Endodermal cell (in vitro differentiated cells): ENCODE data around the gene OR51M1. TPM values are rescaled to one million over a fixed set of nuclear protein-coding genes. Genes with fewer than 3 reads are reported as not detected.
"Not testable (repeated sequence)": the region's sequence is repeated elsewhere in the genome, so short reads cannot be mapped to it uniquely, and the experiment has no call there.

Experiments used
- DNase-seq: peaks from one replicate; pipeline ENCODE4 v3.0.0-alpha.2; 2017
- H3K27ac ChIP-seq: 2 replicates; pipeline ENCODE4 v1.5.1; 2013; ENCODE audit warnings: mild to moderate bottlenecking, low read depth, low read length, moderate library complexity
- H3K27me3 ChIP-seq: 2 replicates; pipeline ENCODE4 v1.6.1; 2013; ENCODE audit warnings: mild to moderate bottlenecking, low read length, moderate library complexity; ENCODE audit not compliant: insufficient read depth, control insufficient read depth, poor library complexity, severe bottlenecking
- H3K36me3 ChIP-seq: 2 replicates; pipeline ENCODE4 v1.7.0; 2013; ENCODE audit warnings: mild to moderate bottlenecking, low read length, moderate library complexity; ENCODE audit not compliant: control insufficient read depth, insufficient read depth
- H3K4me1 ChIP-seq: one replicate; pipeline ENCODE4 v1.7.0; 2013; ENCODE audit warnings: low read length; ENCODE audit not compliant: control insufficient read depth, insufficient read depth
- H3K4me3 ChIP-seq: 2 replicates; pipeline ENCODE4 v1.5.1; 2013; ENCODE audit warnings: mild to moderate bottlenecking, low read length, moderate library complexity
- H3K9ac ChIP-seq: 2 replicates; pipeline ENCODE4 v1.6.1; 2013; ENCODE audit warnings: mild to moderate bottlenecking, low read length, moderate library complexity; ENCODE audit not compliant: poor library complexity, severe bottlenecking; ENCODE audit errors: extremely low read depth
- H3K9me3 ChIP-seq: 2 replicates; pipeline ENCODE4 v1.6.1; 2013; ENCODE audit warnings: mild to moderate bottlenecking, low read length, moderate library complexity; ENCODE audit not compliant: control insufficient read depth
- H3K27ac Mint-ChIP-seq: 2 replicates; pipeline ENCODE4 v1.8.0; 2020; ENCODE audit warnings: mixed read lengths
- H3K27me3 Mint-ChIP-seq: 2 replicates; pipeline ENCODE4 v1.8.0; 2021; ENCODE audit warnings: mild to moderate bottlenecking, mixed read lengths; ENCODE audit not compliant: insufficient read depth
- H3K36me3 Mint-ChIP-seq: 2 replicates; pipeline ENCODE4 v1.8.0; 2020; ENCODE audit warnings: low read depth, mixed read lengths
- H3K4me1 Mint-ChIP-seq: 2 replicates; pipeline ENCODE4 v1.8.0; 2020; ENCODE audit warnings: mixed read lengths
- H3K4me3 Mint-ChIP-seq: 2 replicates; pipeline ENCODE4 v1.8.0; 2020; ENCODE audit warnings: mild to moderate bottlenecking, moderate library complexity, mixed read lengths
- H3K9me3 Mint-ChIP-seq: 2 replicates; pipeline ENCODE4 v1.8.0; 2020; ENCODE audit warnings: mild to moderate bottlenecking, mixed read lengths
- WGBS, 2 experiments: methylation state at CpG; one replicate each; pipeline versions ENCODE4 v1.1.5 to v1.1.7; 2013; ENCODE audit warnings: missing lambda C conversion rate in 2 of 2, mixed read lengths in 1 of 2; ENCODE audit not compliant: insufficient coverage in 1 of 2, insufficient read length in 1 of 2; 5-methylcytosine and 5-hydroxymethylcytosine counted together
- total RNA-seq, 2 donors: library from RNA; stranded (reverse); fragmentation: NEBNext Ultra II Directional in 1 of 2; extraction: Animal tissue kit (Norgen Biotek cat#: 25700) in 1 of 2; gene quantifications; 2 replicates in 1 of 2; 3 replicates in 1 of 2; pipeline ENCODE4 v1.2.1, GENCODE V29; 2021
- TF ChIP-seq, protein P1 (sequence below): fragments of 200-600 bp; sonication (generic); conservative IDR thresholded peaks from 2 replicates; pipeline ENCODE4 v1.5.0; 2021; ENCODE audit warnings: antibody characterized with exemption, mild to moderate bottlenecking

OR51M1 gene
- total RNA-seq, 2 donors from 2014 or later: 0.55 to 1.1 TPM

- H3K4me1 Mint-ChIP-seq: peaks cover 32% of the 10 kb centered on the region
- H3K27ac ChIP-seq: no peak overlapping the region
- H3K9me3 Mint-ChIP-seq: no peaks in the 10 kb centered on the region
- no peak overlapping the region for H3K4me3 Mint-ChIP-seq
- no peak overlapping the region for H3K27ac Mint-ChIP-seq
- no peak overlapping the region for H3K4me3 ChIP-seq
- 33 to 50% methylated on average over 1 to 3 of the region's 3 CpGs for WGBS, 2 experiments
- no peaks in the 10 kb centered on the region for H3K9me3 ChIP-seq
- TF ChIP-seq, protein P1, sequence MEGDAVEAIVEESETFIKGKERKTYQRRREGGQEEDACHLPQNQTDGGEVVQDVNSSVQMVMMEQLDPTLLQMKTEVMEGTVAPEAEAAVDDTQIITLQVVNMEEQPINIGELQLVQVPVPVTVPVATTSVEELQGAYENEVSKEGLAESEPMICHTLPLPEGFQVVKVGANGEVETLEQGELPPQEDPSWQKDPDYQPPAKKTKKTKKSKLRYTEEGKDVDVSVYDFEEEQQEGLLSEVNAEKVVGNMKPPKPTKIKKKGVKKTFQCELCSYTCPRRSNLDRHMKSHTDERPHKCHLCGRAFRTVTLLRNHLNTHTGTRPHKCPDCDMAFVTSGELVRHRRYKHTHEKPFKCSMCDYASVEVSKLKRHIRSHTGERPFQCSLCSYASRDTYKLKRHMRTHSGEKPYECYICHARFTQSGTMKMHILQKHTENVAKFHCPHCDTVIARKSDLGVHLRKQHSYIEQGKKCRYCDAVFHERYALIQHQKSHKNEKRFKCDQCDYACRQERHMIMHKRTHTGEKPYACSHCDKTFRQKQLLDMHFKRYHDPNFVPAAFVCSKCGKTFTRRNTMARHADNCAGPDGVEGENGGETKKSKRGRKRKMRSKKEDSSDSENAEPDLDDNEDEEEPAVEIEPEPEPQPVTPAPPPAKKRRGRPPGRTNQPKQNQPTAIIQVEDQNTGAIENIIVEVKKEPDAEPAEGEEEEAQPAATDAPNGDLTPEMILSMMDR: no peak
- no peaks in the 10 kb centered on the region for H3K36me3 ChIP-seq
- no peak overlapping the region for H3K9ac ChIP-seq
- no peaks in the 10 kb centered on the region for H3K27me3 Mint-ChIP-seq
- no peak for DNase-seq
- H3K36me3 Mint-ChIP-seq: no peaks in the 10 kb centered on the region
- H3K27me3 ChIP-seq: no peaks in the 10 kb centered on the region
- peaks cover 7% of the 10 kb centered on the region for H3K4me1 ChIP-seq
Observed at GRCh38 chr11:5348551-5349194, 34.9 kb upstream of the OR51M1 start.

DNA sequence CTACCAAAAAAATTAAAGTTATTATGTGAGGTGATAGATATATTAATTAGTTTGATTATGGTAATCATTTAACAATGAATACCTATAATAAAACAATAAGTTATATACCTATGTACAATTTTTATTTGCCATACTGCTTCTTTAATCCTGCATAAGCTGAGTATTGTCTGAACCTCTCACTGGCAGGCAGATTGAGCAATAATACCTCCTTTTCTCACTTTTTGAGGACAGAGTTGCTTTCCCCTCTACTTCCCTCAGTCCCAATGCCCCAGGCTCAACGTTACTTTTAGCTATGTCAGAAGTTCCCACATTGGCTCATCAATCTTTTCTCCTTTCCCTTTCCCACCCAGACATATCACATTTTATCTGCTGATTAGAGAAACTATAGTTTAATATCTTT lies 34.1 kb upstream of the OR51M1 start:
- no peak overlapping the region for H3K9ac ChIP-seq
- 74% methylated on average over 1 of the region's 1 CpG; no CpG with 5 or more reads in 1 of the 2 experiments for WGBS, 2 experiments
- H3K27me3 ChIP-seq: no peaks in the 10 kb centered on the region
- H3K27ac Mint-ChIP-seq: no peak overlapping the region
- peaks cover 24% of the 10 kb centered on the region for H3K4me1 Mint-ChIP-seq
- H3K9me3 Mint-ChIP-seq: no peaks in the 10 kb centered on the region
- no peaks in the 10 kb centered on the region for H3K36me3 Mint-ChIP-seq
- no peak overlapping the region for H3K4me3 ChIP-seq
- H3K9me3 ChIP-seq: no peaks in the 10 kb centered on the region
- H3K4me3 Mint-ChIP-seq: no peak overlapping the region
- no peak for DNase-seq
- H3K27me3 Mint-ChIP-seq: no peaks in the 10 kb centered on the region
- H3K4me1 ChIP-seq: peaks cover 3% of the 10 kb centered on the region
- TF ChIP-seq, protein P1: no peak
- no peaks in the 10 kb centered on the region for H3K36me3 ChIP-seq
- no peak overlapping the region for H3K27ac ChIP-seq

GRCh38 chr11:5351208-5351607 lies 32.4 kb upstream of the OR51M1 start, which contains the start of gene OR51B6:
OR51B6 (plus strand) TSS chr11:5351508; CDS start chr11:5351508, 0 bp downstream.
- Mint-ChIP-seq H3K27me3 (no peaks in the 10 kb centered on the region), H3K36me3 (no peaks in the 10 kb centered on the region), H3K27ac (no peak within 1 kb of the TSS), H3K4me1 (peaks cover 11% of the 10 kb centered on the region), H3K4me3 (no peak within 1 kb of the TSS), H3K9me3 (no peaks in the 10 kb centered on the region)
- WGBS, 2 experiments: 91% methylated on average over 1 of the region's 1 CpG; no CpG with 5 or more reads in 1 of the 2 experiments
- no peak within 1 kb of the TSS for H3K9ac ChIP-seq
- no peaks in the 10 kb centered on the region for H3K9me3 ChIP-seq
- no peaks in the 10 kb centered on the region for H3K4me1 ChIP-seq
- DNase-seq: no peak
- no peaks in the 10 kb centered on the region for H3K27me3 ChIP-seq
- no peak within 1 kb of the TSS for H3K4me3 ChIP-seq
- no peaks in the 10 kb centered on the region for H3K36me3 ChIP-seq
- TF ChIP-seq, protein P1: no peak
- no peak within 1 kb of the TSS for H3K27ac ChIP-seq

DNA sequence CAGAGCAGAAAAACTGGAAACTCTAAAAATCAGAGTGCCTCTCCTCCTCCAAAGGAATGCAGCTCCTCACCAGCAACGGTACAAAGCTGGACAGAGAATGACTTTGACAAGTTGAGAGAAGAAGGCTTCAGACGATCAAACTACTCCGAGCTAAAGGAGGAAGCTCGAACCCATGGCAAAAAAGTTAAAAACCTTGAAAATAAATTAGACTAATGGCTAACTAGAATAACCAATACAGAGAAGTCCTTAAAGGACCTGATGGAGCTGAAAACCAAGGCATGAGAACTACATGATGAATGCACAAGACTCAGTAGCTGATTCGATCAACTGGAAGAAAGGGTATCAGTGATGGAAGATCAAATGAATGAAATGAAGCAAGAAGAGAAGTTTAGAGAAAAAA lies 27.6 kb upstream of the OR51M1 start:
- not testable (repeated sequence) for H3K4me3 Mint-ChIP-seq, H3K27me3 Mint-ChIP-seq, H3K36me3 Mint-ChIP-seq, DNase-seq, H3K4me1 ChIP-seq, H3K9me3 Mint-ChIP-seq, H3K27ac Mint-ChIP-seq, H3K36me3 ChIP-seq, H3K9ac ChIP-seq, H3K27me3 ChIP-seq, H3K4me3 ChIP-seq, H3K27ac ChIP-seq, H3K9me3 ChIP-seq, H3K4me1 Mint-ChIP-seq
- 94 to 100% methylated on average over 1 to 5 of the region's 5 CpGs for WGBS, 2 experiments
